ENCODE measurements around the gene TUBB4A.

TUBB4A gene

DNA sequence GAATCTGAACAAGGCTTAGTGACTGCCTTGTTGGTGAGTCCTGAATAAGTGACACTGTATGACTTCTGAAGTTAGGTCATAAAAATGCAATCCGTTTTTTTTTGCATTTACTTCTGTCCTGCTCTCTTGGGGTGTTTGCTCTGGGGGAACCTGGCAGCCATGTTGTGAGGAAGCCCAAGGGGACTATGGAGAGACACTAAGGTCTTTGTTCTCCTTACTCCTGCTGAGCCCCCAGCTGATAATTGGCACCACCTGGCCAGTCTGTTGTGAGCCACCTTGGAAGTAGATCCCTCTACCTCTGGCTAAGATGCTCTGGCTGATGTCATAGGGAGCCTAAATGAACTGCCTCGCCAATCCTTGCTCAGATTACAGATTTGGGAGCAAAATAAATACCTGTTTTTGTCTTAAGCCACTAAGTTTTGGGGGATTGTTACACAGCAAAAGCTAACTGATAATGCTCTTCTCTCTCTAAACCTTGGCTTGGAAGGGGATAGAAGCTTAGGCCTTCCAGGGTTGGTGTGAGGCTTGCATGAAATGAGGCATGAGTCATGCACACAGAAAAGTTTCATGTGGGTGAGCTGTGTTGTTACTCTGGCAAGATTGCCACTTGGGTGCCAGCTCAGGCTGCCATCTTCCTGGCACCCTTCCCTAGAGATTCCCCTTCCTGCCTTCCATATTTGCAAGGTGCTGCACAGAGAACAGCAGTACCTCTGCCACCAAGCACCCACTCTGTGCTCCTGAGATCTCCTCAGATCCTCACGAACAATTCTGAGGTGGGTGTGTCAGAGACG, 10.1 kb downstream of the TUBB4A start:
- no peak for DNase-seq

DNA sequence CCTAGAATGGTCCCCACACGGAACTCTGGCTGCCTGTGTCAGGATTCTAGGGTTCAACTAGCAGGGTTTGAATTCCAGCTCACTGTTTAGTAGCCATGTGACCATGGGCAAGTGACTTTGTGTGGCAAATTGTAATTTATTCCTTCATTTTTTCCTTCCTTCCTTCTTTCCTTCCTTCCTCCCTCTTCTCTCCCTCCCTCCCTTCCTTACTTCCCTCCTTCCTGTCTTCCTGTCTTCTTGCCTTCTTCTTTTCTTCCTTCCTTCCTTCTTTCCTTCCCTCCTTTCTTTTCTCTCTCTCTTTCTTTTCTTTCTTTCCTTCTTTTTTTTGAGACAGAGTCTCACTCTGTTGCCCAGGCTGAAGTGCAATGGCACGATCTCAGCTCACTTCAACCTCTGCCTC, 12.0 kb downstream of the TUBB4A start:
- no peak for DNase-seq

DNA sequence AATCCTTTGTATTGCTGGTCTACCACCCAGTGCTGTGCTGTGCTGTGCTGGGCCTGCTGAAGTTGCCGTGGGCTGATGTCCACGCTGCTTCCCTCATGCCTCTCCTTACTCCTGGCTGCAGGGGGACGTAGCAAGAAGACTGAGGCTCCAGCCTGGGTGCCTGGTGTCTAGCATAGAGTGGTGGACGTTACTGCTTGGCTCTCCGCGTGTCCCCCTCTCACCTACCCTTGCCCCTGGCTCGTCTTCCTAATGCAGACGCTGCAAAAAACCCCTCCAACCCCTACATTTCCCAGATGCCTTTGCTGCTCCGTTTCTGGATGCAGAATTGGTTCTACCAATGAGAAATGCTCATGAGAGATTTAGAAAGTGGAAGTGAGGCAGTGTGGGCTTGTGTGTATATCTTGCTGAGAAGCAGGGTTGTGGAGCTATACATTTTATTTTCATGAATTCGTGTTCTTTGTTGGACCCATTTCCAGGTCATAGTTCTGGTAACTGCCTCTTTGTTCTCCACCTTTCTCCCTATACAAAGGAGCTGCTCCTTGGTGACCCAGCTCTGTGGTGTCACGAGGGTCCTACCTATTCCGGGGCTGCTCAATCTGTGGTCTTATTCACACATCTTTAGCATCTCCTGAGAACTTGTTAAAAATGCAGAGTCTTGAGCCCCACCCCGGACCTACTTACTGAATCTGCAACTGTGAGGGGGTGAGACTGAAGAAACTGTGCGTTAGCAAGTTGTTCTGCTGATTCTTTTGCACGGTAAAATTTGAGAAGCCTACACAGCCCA, 12.6 kb downstream of the TUBB4A start:
- no peak for DNase-seq

DNA sequence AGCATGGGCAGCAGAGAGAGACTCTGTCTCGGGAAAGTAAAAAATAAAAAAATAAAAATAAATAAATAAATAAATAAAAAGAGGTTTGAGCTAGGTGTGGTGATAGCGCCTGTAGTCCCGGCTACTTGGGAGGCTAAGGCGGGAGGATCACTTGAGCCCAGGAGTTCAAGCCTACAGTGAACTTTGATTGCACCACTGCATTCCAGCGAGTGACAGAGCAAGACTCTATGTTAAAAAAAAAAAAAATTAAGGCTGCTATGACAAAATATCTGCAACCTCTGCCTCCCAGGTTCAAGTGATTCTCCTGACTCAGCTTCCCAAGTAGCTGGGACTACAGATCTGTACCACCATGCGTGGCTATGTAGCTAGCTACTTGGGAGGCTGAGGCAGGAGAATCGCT, 17.3 kb downstream of the TUBB4A start:
- no peak for DNase-seq

DNA sequence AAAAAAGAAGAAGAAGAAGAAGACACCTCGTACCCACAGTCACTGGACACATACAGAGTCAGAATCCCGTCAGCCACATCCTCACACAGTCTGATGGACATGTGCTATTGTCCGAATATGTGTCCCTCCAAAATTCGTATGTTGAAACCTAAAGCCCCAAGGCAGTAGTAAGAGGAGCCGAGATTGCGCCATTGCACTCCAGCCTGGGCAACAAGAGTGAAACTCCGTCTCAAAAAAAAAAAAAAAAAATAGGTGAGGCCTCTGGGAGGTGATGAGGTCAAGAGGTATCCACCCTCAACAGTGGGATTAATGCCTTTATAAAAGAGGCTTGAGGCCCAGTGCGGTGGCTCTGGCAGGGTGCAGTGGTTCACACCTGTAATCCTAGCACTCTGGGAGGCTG, 17.9 kb downstream of the TUBB4A start:
- DNase-seq: no peak

DNA sequence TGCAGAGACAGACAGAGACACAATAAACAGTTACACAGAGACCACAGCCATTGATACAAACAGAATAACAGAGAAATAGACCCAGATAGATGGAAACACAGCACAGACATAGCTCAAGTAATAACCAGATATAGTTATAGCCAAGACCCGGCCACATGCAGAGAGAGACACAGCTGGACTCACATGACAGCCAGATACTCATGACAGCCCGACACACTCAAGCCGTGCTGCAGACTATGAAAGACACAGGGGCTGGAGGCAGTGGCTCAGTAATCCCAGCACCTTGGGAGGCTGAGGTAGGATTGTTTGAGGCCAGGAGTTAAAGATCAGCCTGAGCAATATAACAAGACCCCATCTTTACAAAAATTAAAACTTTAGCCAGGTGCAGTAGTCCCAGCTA, 18.9 kb downstream of the TUBB4A start:
- no peak for DNase-seq

DNA sequence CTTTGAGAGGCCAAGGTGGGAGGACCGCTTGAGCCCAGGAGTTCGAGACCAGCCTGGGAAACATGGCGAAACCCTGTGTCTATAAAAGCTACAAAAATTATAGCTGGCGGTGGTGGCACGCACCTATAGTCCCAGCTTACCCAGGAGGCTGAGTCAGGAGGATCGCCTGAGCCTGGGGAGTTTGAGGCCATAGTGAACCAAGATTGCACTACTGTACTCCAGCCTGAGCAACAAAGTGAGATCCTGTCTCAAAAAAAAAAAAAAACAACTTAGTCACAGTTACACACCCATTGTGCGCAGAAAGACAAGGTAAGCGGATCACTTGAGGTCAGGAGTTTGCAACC, 19.8 kb downstream of the TUBB4A start:
- no peak for DNase-seq

DNA sequence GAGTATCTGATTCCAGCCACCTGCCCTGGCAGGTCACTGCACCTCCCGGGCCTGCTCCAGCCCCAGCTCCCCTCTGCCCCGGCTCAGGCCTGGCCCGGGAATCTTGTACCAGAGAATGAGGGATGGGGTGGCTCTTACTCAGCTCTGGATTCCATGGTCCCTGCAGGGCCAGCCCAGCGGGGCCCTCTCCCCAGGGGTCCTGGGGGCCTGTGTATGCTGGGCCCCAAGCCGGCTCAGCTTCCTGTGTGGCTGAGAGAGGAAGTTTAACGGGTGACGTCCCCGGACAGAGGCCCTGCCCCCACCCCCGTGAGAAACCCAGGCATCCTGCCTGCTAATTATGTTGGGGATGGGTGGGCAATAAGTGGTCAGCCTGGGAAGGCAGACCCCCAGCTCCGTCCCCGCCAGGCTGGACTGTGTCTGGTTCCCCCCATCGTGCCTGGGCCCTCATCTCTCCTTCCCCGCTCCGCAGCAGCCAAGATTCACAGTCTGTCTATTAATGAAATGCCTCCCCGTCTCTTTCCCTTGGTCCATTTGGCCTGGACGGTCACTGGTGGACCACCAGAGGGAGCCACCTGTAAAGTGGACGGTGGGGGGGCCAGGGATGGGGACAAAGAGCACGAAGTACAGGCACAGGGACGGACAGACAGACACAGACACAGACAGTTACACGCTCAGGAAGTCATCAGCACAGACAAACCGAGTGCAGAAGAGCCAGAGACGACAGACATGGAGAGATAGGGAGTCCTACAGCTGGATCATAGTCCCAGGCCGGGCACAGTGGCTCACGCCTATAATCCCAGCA, 20.4 kb downstream of the TUBB4A start, which contains the start of gene DENND1C:
TSS of gene DENND1C (minus strand) at position 247 of the 802 bp plus-strand sequence. CDS start at position 155, 92 bp downstream.
- DNase-seq: no peak

DNA sequence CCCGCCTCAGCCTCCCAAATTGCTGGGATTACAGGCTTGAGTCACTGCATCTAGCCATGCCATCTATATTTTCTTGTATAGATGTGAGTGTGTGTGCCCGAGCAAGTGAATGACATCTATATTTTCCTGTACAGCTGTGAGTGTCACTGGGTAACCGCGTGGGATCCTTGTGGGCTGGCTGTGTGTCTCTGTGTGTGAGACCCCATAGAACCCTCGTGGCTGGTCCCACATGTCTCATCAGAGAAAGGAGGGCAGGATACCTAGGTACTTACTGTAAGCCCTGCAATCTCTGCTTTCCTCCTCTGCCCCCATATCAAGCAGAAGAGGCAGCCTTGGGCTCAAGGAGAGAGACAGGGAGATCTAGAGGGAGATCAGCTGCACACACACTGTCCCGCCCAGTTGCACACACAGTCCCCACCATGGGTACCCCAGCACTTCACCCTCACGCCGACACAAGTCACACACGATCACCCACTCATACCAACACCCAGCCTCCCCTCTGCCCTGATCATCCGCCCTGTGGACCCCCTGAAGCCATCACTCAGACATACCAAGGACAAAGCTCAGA, 21.2 kb downstream of the TUBB4A start:
- no peak for DNase-seq

DNA sequence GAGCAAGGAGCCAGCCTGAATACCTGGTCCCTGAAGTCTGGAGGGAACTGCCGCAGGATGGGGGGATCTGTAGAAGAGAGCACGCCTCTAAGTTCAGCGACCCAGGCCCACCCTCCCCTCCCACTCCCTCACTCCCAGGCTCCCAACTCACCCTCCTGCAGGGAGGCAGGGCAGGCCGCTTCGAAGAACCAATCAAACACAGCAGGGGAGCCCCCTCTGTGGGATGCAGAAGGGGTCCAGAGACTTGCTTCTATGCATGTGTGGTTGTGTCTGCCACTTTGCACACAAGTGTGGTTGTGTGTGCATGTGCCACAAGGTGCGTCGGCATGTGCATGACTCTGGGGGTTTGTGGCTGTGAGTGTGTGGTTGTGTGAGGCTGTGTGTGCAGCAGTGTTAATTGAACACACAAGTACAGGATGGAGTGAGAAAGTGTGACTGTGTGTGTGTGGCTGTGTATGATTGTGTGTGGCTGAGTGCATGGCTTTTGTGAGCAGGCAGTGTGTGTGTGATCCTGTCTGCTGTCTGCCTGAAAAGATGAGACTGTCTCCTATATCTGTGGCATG, 22.2 kb downstream of the TUBB4A start:
- DNase-seq: no peak

DNA sequence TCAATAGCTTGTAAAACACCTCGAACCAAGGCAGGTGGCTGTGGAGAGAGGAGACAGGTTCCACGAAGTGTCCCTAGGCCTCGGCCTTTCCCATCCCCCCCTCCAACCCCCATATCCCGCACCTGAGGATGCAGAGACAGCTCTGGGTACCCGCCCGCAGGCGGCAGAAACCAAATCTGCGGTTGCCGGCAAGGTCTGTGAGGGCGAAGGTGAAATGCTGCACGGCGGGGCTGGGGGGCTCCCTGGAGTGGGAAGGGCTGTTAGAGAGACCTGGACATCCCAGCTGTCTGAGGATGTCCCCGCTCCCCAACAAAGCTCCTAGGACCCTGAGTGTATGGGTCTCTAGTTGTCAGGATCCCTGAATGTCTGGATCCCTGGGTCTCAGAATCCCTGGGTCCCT, 23.3 kb downstream of the TUBB4A start:
- DNase-seq: no peak

DNA sequence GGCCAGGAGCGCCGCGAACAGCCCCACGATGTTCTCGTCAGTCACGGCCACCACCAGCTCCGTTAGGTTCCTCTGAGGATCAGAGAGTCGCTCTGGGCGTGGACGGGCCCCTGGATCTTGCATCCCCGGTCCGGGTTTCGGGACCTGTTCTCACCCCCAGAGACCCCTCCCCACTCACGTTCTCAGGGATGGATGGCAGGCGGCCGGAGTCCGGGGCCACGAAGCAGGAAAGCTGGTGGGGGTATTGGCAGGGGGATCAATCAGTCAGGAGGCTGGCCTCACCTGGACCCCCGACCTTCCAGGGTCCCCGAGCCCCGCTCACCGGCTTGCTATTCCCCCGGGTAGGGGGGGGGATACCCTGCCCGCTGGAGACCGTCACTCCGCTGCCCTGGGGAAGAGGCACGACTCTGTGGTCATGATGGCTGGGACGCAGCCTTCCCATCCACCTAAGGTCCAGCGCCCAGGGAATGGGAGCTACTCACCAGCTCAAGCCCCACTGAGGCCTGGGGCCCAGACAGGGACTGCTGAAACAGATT, 25.1 kb downstream of the TUBB4A start:
- DNase-seq: no peak

DNA sequence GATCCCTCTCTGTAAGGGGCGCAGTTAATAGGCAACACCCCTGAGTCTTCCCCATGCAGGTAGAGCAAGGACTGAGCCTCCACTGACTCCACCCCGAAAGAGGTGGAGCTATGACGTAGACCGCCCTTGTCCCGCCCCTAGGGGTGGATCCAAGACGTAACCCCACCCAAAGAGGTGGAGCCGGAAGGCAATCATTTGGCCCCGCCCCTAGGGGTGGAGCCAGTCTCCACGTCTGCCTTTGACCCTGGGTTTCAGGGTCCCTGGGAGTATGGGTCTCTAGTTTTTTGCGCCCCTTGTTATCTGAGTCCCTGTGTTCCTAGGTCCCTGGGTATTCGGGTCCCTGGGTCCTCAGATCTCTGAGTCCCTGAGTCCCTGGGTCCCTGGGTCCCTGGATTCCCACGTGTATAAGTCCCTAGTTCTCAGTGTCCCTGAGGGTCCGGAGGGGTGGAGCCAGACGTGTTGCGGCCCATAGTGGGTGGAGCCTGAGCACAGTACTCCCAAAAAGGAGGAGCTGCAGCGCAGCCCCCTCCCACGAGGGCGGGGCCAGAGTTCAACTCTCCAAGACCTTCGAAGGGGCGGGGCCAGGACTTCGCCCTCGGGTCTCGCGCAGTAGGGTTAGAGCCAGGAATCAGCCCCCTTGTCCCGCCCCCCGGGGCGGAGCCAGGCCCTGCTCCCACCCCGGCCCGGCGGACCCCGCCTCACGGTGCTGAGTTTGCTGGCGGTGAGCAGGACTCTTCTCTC, 25.8 kb downstream of the TUBB4A start:
- peak; percentile 47 for DNase-seq

DNA sequence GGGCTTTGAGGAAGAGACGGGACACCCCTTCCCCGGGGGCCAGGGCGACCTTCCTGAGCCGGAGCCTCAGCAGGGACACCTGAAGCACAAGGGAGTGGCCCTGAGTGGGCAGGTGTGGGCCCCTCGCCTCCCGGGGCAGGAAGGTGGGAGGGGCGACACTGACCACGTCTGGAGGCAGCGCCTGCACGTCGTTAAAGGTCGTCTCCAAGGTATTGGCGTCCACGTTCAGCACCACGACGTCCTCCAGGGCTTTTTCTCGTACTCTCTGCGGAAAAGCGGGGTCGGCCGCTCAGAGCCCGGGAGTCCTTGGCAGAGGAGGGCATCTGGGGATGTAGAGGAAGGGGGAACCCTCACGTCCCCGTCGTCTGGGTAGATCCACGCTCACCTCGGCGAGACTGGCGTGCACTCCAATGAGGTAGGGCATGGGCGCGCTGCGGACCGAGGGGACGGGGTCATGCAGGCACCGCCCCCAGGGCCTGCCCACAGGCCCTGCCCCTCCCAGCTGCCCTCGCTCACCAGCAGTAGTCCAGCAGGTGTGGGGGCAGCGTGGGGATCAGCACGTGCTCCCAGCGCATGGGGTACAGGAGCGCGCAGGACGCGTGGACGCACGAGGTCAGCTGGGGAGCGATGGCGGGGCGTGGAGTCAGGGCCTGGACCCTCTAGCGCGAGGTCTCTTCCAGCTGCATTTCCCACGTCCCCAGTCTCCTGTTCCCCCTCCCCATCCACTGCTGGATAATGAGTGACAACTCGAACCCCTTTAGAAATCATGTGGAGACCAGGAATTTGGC, 26.6 kb downstream of the TUBB4A start:
- no peak for DNase-seq

DNA sequence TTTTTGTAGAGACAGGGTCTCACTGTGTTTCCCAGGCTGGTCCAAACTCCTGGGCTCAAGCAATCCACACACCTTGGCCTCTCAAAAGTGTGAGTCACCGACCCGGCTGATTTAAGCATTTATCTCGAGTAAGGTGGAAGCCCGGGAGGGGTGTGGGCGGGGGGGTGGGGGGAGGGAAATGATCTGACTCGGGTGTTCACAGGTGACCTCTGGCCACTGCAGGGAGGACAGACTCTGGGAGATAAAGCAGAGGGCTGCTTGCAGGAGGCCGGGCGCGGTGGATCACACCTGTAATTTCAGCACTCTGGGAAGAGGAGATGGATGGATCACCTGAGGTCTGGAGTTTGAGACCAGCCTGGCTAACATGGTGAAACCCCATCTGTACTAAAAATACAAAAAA, 28.5 kb downstream of the TUBB4A start:
- DNase-seq: no peak

DNA sequence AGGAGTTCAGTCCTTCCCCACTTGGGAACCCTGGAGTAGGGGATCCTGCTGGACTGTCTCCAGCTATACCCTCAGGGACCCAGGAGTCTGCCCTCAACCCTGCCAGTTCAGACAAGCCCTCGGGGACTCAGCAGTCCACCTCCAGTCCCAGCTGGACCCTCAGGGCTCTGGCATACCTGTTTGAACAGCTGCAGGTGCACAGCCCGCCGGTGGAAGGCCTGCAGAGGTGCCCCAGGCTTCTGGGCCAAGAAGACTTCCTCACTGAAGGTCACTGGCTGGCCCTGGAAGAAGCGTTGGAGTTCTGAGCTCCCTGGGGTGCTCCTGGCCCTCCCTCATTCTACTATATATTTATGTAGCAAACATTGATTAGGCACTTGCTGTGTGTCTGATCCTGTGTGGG, 29.4 kb downstream of the TUBB4A start:
- DNase-seq: no peak

DNA sequence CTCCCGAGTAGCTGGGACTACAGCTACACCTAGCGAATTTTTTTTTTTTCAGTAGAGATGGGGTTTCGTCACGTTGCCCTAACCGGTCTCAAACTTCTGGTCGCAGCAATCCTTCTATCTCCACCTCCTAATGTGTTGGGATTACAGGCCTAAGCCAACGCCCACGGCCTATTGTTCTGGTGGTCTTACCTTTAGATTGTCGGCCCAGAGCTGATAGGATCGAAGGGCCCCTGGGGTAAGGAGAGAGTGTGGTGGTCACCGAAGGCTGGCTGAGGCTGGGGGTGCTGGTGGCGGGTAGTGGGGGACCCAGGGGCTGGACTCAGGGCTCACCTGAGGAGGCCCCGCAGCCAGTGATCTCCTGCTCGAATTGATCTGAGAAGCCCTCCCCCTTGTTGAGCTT, 31.0 kb downstream of the TUBB4A start:
- DNase-seq: no peak

DNA sequence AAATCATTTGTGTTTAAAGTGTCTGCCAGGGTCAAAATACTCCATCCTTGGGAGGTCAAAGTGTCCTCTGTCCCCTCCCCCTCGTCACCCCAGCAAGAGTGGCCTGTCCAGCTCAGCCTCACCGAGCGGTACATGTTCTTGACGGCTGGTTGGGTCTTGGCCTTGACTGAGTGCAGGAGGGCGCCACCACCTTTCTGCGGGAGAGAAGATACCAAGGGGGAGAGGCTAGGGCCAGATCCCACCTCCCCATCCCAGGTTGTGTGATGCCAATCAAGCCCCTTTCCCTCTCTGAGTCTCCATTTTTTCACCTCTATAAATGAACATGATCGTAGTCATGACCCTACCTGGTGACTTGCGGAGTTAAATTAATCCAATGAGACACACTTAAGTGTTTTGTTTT, 31.9 kb downstream of the TUBB4A start:
- no peak for DNase-seq

DNA sequence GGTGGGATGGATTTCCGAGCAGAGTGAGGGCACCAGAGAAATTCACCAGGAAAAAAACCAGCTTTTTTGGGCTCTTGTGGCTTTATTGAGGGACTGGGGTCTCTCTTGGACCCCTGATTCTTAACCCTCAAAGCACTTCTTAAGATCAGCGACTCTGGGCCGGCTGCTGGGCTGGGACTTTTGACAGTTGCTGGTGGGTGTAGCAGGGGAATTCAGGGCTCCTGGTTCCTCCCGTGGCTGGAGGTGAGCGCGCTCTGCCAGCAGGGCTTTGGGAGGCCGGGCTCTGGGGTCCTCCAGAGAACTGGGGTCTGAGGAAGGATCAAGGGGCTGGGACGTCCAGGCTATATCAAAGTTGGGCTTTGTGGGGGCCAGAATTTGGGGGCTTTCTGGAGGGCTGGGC, 34.7 kb downstream of the TUBB4A start:
- DNase-seq: no peak

DNA sequence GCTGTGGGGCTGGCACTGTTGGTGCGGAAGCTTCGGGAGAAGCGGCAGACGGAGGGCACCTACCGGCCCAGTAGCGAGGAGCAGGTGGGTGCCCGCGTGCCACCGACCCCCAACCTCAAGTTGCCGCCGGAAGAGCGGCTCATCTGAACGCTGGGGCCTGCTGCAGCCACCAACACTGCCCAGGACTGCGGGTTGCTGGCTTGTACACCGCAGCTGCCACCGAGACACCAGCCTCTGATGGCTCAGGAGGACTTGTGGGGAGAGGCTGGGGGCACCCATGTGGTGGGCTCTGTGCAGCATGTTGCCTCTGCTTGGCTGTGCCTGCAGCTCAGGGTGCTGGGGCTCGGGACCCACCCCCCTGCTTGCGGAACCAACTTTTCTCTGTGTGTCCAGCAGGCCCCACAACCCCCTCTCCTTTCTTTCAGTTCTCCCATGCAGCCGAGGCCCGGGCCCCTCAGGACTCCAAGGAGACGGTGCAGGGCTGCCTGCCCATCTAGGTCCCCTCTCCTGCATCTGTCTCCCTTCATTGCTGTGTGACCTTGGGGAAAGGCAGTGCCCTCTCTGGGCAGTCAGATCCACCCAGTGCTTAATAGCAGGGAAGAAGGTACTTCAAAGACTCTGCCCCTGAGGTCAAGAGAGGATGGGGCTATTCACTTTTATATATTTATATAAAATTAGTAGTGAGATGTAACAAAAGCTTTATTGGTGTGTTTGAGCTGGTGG, 35.4 kb downstream of the TUBB4A start:
- DNase-seq: no peak

Measured in femur (tissue), 1 donor.